GM21717 (cell line): ENCODE measurements around the gene EGFLAM.

Experiments
- ATAC-seq: cut with Tn5 transposase; IDR thresholded peaks from one replicate; pipeline ENCODE4 v1.9.1; 2021; ENCODE audit warnings: mild to moderate bottlenecking, moderate library complexity; ENCODE audit not compliant: unreplicated experiment

The EGFLAM gene

GRCh38 chr5:38258319-38259061 lies at the start of gene EGFLAM:
Gene EGFLAM, plus strand, starts transcription at chr5:38258559. Its CDS starts 196 bp downstream, at chr5:38258755.
- no peak for ATAC-seq

GRCh38 chr5:38208782-38209378 lies 49.5 kb upstream of the EGFLAM start:
- no peak for ATAC-seq

- no peak for ATAC-seq
Measured at GRCh38 chr5:38210676-38211353, 47.5 kb upstream of the EGFLAM start.

- ATAC-seq: no peak
Measured at GRCh38 chr5:38211354-38211710, 47.0 kb upstream of the EGFLAM start.

GRCh38 chr5:38212307-38212706 lies 46.1 kb upstream of the EGFLAM start:
- ATAC-seq: no peak

- no peak for ATAC-seq
Measured at GRCh38 chr5:38226091-38226490, 32.3 kb upstream of the EGFLAM start.

GRCh38 chr5:38228914-38229313 lies 29.4 kb upstream of the EGFLAM start:
- ATAC-seq: no peak

GRCh38 chr5:38234737-38235136 lies 23.6 kb upstream of the EGFLAM start:
- no peak for ATAC-seq

- ATAC-seq: no peak
Measured at GRCh38 chr5:38237681-38238080, 20.7 kb upstream of the EGFLAM start.

GRCh38 chr5:38240212-38240611 lies 18.1 kb upstream of the EGFLAM start:
- no peak for ATAC-seq

GRCh38 chr5:38241655-38242054 lies 16.7 kb upstream of the EGFLAM start:
- no peak for ATAC-seq

- no peak for ATAC-seq
Measured at GRCh38 chr5:38245307-38245706, 13.1 kb upstream of the EGFLAM start.

GRCh38 chr5:38249301-38249700 lies 9.1 kb upstream of the EGFLAM start:
- no peak for ATAC-seq

GRCh38 chr5:38249812-38250211 lies 8.5 kb upstream of the EGFLAM start:
- ATAC-seq: no peak

- no peak for ATAC-seq
Measured at GRCh38 chr5:38250763-38251448, 7.5 kb upstream of the EGFLAM start.

GRCh38 chr5:38253759-38254158 lies 4.6 kb upstream of the EGFLAM start:
- no peak for ATAC-seq

- no peak for ATAC-seq
Measured at GRCh38 chr5:38257308-38258041, 884 bp upstream of the EGFLAM start.

GRCh38 chr5:38258042-38258318 lies 379 bp upstream of the EGFLAM start:
- no peak for ATAC-seq

GRCh38 chr5:38259062-38259808 lies 876 bp downstream of the EGFLAM start:
- no peak for ATAC-seq

GRCh38 chr5:38259809-38260160 lies 1.4 kb downstream of the EGFLAM start:
- no peak for ATAC-seq

GRCh38 chr5:38263983-38264382 lies 5.6 kb downstream of the EGFLAM start:
- no peak for ATAC-seq
